NOMO-1 treated with dmso at 0.1 percent for 144 hours (cell line): ENCODE results near the gene NECAB2.

Source experiments
- DNase-seq: peaks from one replicate; lab custom pipeline; 2025; ENCODE audit not compliant: unreplicated experiment; lab: John Stamatoyannopoulos, UW

NECAB2 gene

DNA sequence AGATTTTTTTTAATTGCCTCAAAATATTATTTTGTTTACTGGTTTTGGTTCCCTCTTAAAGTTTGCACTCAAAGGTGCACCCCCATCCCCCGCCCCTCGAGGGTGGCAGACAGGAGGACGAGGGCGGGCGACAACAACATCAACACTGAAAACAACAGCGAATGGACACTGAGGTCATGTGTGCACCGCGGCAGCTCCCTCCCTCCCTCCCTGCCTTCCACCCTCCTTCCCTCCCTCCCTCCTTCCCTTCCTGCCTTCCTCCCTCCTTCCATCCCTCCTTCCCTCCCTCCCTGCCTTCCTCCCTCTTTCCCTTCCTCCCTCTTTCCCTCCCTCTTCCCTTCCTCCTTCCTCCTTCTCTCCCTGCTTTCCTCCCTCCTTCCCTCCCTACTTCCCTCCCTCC, 16.5 kb upstream of the NECAB2 start:
- DNase-seq: no peak

- DNase-seq: no peak
These were observed 15.5 kb upstream of the NECAB2 start for GRCh38 chr16:83952587-83952939.

DNA sequence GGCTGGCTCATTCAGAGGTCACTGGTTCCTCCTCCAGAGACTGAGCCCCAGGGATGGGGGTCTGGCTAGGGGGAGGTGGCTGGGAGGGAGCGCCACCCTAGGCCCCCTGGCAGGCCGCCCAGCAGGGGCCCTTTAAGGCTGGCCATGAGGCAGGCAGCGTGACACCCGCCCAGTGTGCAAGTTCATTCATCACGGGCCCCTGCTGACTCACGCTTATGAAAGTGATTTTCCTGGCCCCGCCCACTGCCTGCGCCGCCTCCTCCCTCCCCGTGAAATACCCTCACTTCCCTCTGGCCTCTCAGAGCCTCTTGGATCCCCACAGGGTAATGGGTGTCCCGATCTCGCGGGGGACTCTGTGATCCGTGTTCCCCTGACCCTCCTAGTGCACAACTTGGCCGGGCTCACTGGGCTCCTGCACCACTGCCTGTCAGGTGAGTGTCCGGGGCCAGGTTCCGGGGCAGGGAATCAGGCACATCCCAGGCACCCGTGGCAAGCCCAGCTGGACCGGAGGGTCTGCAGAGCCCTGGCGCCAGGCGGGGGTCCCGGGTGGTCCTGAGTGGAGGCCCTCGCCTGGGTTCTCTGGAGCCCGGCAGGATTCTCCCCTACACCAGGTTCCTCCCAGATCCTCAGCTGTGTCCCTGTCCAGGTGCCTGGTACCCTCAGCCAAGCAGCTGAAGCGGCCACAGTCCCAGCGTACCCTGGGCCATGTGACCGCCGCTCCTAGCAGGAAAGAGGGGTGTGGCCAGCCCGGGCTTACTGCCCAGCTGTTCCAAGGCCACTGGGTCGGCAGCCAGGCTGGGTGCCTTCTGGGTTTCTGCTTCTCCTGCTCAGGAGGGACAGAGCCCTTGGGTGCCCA, 14.9 kb upstream of the NECAB2 start, which contains the start of gene OSGIN1:
Gene OSGIN1 (plus strand): TSS at position 301 of the 856 bp plus-strand sequence. CDS start 4,432 bp downstream, outside the sequence.
- peak; percentile 83 for DNase-seq

GRCh38 chr16:83953796-83954576, 14.1 kb upstream of the NECAB2 start:
- DNase-seq: no peak

GRCh38 chr16:83954577-83955016, 13.4 kb upstream of the NECAB2 start:
- DNase-seq: no peak

DNA sequence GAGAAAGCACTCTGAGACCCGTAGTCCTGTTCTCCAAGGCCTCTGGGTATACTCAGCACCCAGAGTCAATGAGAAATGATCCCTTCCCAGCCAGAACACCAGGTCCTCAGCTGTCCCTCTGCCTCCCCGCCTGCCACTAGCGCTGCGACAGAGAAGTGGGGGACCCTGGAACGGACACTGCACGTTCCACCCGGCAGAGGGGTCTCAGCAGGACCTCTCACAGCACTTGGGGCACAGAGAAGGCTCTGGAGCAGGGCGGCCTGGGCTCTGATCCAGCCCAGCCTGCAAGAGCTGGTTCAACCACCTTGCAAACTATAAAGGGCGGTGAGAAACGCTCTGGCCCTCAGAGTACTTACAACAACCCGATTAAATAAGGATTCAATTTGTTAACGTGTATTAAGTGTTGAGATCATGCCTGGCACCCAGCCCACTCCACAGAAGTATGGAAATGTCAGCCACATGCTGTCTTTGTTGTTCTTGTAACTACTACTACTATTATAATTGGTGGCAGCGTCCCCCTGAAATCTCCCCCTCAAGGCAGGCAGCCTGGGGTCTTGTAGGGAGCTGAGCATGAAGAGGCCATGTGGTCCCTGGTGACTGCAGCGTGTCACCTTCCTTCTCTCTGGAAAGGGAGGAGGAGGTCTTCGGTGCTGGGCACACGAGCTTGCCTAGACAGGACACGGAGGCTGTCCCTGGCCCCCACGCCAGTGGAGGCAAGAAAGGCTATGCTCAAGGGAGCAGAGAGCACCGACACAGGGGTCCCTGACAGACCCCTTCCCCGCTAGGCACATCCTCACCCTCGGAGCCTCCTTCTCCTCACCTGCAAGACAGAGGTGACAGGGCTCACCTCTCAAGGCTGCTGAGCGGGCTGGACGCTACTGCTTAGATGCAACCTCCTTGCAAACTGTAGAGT, 12.6 kb upstream of the NECAB2 start:
- DNase-seq: no peak

GRCh38 chr16:83956336-83957289, 11.4 kb upstream of the NECAB2 start:
- DNase-seq: peak; percentile 40

DNA sequence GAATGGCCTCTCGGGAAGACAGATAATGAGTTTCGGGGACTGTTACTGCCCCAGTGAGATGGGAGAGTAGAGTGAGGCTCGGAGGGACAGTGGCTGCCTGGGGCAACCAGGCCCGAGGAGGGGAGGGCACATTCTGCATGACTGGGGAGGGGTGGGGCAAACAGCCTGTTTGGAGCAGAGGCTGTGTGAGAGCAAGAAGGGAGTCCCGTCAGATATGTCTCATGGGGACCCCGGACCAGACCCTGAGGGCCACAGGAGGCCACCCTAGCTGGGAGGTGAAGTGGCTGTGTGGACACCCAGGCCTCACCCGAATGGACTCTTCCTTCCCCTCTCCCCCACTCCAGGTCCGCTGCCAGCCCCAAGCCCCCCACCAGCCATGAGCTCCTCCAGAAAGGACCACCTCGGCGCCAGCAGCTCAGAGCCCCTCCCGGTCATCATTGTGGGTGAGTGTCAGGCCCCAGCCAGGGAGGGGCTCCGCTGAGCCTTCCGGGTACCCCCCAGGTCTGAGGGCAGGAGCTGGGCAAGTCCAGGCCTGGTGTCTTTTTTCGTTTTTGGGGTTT, 10.7 kb upstream of the NECAB2 start:
- DNase-seq: no peak

DNA sequence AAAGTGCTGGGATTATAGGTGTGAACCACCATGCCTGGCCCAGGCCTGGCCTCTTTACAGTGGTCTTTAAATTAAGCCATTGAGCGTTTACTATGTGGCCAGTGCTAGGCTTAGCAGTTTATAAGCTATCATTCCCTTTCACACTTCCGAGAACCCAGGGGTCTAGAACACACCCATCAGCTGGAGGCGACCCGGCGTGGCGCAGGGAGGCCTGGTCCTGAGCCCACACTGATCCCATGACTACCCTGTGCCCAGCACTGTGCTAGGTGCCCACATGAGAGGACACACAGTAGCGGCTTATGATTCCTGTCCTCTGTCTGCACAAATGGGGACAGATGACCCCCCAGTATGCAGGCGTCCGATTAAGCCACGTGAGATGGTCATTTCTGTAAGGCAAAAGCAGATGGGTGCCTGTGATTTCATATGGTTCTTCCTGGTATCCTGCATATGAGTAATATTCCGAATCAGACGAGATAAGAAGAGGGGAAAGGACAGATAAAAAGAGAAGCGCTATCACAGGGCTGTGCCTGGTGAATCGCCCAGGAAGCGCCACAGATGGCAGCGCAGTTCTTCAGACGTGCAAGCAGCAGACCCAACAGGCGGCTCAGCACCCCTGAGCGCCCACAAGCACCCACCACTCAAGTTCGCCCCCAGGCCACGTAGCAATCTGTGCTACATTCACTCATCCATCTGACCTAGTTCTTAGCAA, 9.8 kb upstream of the NECAB2 start:
- DNase-seq: no peak

- DNase-seq: no peak
These were observed 9.0 kb upstream of the NECAB2 start for GRCh38 chr16:83958846-83959565.

DNA sequence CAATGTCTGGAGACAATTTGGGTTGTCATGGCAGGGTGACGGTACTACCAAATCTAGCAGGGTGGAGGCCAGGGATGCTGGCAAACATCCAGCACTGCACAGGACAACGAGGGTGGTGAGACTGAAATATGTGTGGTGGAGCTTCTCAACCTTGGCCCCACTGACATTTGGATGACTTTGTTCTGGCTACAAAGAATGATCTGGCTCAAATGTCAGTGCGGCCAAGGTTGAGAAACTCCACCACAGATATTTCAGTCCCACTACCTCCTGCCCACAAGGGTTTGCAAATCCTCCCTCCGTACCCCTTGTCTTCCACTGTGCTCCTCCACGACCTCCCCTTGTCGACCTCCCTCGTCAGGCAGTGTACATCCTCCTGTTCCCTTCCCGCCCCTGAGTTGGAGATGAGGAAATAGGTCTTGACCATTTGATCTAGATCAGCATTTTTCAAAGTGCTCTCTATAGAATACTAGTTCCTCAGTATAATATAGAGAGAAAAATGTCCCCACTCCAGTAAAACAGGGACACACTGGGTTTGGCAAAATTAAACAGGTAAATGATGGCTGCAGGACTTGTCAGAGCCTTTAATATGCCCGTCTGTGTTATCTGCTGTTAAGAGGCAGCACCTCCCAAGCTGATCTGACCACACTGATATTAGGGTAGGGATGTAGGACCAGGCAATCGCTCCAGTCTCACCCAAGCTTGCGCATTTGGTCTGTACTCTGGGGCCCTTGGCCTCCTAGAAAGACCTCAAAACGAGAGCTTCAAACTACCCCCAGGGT, 8.2 kb upstream of the NECAB2 start:
- no peak for DNase-seq

DNA sequence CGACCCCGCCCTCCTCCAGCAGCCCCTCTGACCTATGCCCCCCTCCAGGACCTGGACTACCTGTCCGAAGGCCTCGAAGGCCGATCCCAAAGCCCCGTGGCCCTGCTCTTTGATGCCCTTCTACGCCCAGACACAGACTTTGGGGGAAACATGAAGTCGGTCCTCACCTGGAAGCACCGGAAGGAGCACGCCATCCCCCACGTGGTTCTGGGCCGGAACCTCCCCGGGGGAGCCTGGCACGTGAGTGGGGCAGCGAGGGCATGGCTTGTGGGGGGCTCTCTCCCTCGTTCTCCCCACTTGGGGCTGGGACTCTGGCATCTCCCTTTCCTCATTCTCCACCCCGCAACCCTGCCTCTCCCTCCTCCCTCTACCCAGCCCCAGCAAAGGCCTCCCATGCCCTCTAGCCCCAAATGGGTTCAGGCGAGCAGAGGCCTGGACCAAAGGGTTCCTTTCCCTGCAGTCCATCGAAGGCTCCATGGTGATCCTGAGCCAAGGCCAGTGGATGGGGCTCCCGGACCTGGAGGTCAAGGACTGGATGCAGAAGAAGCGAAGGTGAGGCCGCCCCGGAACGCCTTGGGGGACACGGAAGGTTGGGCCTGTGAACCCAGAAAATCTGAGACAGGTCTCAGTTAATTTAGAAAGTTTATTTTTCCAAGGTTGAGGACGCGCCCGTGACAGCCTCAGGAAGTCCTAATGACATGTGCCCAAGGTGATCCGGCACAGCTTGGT, 7.4 kb upstream of the NECAB2 start:
- no peak for DNase-seq

- DNase-seq: no peak
These were observed 6.5 kb upstream of the NECAB2 start for GRCh38 chr16:83961591-83961990.

GRCh38 chr16:83963277-83964119, 4.5 kb upstream of the NECAB2 start:
- no peak for DNase-seq

- DNase-seq: no peak
These were observed 3.2 kb upstream of the NECAB2 start for GRCh38 chr16:83964684-83965443.
